OCI-LY1 (cell line): Measurements from ENCODE around the gene PURA.
A peak's percentile ranks its signal among the peaks of the same experiment; 100 is the strongest.

ENCODE experiments used
- H2AFZ ChIP-seq: fragments of 200-600 bp; sonication (generic), shearing (Covaris generic); 2 replicates; pipeline ENCODE4 v1.6.0; 2014; ENCODE audit warnings: antibody characterized with exemption, mild to moderate bottlenecking, low read length
- H3F3A ChIP-seq: fragments of 200-600 bp; sonication (generic), shearing (Covaris generic); 2 replicates; pipeline ENCODE4 v1.6.0; 2014; ENCODE audit warnings: mild to moderate bottlenecking, antibody characterized with exemption, low read length, moderate library complexity; ENCODE audit not compliant: insufficient read depth
- H3K27ac ChIP-seq: fragments of 200-600 bp; sonication (generic); 2 replicates; pipeline ENCODE4 v1.5.1; 2014; ENCODE audit warnings: low read length, mixed run types, mild to moderate bottlenecking, low read depth; ENCODE audit not compliant: poor library complexity, severe bottlenecking
- H3K27me3 ChIP-seq: fragments of 200-600 bp; sonication (generic); 2 replicates; pipeline ENCODE4 v1.6.0; 2014; ENCODE audit warnings: antibody characterized with exemption, mild to moderate bottlenecking, low read length, moderate library complexity; ENCODE audit not compliant: insufficient read depth
- H3K36me3 ChIP-seq: fragments of 200-600 bp; sonication (generic); 2 replicates; pipeline ENCODE4 v1.6.1; 2014; ENCODE audit warnings: mild to moderate bottlenecking, antibody characterized with exemption, low read length, moderate library complexity, mixed read lengths; ENCODE audit not compliant: insufficient read depth
- H3K4me1 ChIP-seq: fragments of 200-600 bp; sonication (generic); 2 replicates; pipeline ENCODE4 v1.5.1; 2014; ENCODE audit warnings: mild to moderate bottlenecking, low read length, moderate library complexity; ENCODE audit not compliant: insufficient read depth, severe bottlenecking
- H3K4me2 ChIP-seq: fragments of 200-600 bp; sonication (generic), shearing (Covaris generic); 2 replicates; pipeline ENCODE4 v1.6.1; 2014; ENCODE audit warnings: low read length
- H3K4me3 ChIP-seq: fragments of 200-600 bp; sonication (generic); 2 replicates; pipeline ENCODE4 v1.5.1; 2014; ENCODE audit warnings: low read length, low read depth, mild to moderate bottlenecking, mixed read lengths; ENCODE audit not compliant: poor library complexity, severe bottlenecking
- H3K79me2 ChIP-seq: fragments of 200-600 bp; shearing (Covaris generic); 2 replicates; pipeline ENCODE4 v1.6.1; 2016; ENCODE audit warnings: mixed run types, low read length, mixed read lengths; ENCODE audit not compliant: insufficient read depth
- H3K9ac ChIP-seq: fragments of 200-600 bp; sonication (generic), shearing (Covaris generic); 2 replicates; pipeline ENCODE4 v1.6.1; 2014; ENCODE audit warnings: mild to moderate bottlenecking, low read length, mixed read lengths
- H3K9me2 ChIP-seq: fragments of 200-600 bp; sonication (generic), shearing (Covaris generic); 2 replicates; pipeline ENCODE4 v1.6.1; 2014; ENCODE audit warnings: low read depth, mild to moderate bottlenecking, low read length, mixed read lengths
- H3K9me3 ChIP-seq: fragments of 200-600 bp; shearing (Covaris generic); 2 replicates; pipeline ENCODE4 v1.6.1; 2014; ENCODE audit warnings: low read length, mixed read lengths
- H4K20me1 ChIP-seq: fragments of 200-600 bp; sonication (generic), shearing (Covaris generic); 2 replicates; pipeline ENCODE4 v1.6.0; 2016; ENCODE audit warnings: mild to moderate bottlenecking, low read length; ENCODE audit not compliant: insufficient read depth
- EZH2 ChIP-seq: fragments of 200-600 bp; sonication (generic), shearing (Covaris generic); IDR thresholded peaks from 2 replicates; pipeline ENCODE4 v1.8.0; 2017; ENCODE audit warnings: borderline replicate concordance, mixed run types, mild to moderate bottlenecking, antibody characterized with exemption, low read length, moderate library complexity, mixed read lengths
- TF ChIP-seq, protein P1 (sequence below): fragments of 200-600 bp; sonication (generic), shearing (Covaris generic); IDR thresholded peaks from 2 replicates; pipeline ENCODE4 v1.5.1; 2017; ENCODE audit warnings: mild to moderate bottlenecking, antibody characterized with exemption, low read length, moderate library complexity, mixed read lengths

PURA gene

DNA sequence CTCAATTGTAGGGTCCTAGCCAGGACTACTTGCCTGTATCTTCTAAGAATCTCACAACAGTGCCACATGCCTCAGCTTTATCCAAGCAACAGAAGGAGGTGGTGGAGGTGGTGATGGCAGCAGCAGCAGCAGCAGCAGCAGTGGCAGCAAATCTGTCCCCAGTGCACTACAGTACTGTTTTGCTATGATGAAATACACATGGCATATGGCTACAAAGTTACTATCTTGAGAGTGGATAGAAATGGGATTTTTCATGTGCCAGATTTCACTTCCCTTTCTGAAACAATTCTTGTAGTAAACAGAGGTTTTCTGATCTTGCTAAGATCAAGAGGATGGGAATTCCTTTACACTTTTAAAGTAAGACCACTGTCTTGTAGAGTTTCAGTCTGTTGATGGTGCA lies 53.0 kb downstream of the PURA start:
- no peaks in the 10 kb centered on the region for H3K9me3 ChIP-seq
- H3K27me3 ChIP-seq: peaks cover 6% of the 10 kb centered on the region; the same call in 1 of the 2 replicates
- H3K9me2 ChIP-seq: no peaks in the 10 kb centered on the region
- H3K36me3 ChIP-seq: no peaks in the 10 kb centered on the region
- no peaks in the 10 kb centered on the region for H4K20me1 ChIP-seq
- no peak overlapping the region for H2AFZ ChIP-seq
- H3K4me2 ChIP-seq: no peak overlapping the region
- H3K9ac ChIP-seq: no peak overlapping the region
- H3F3A ChIP-seq: no peaks in the 10 kb centered on the region
- no peak overlapping the region for H3K27ac ChIP-seq
- H3K79me2 ChIP-seq: no peaks in the 10 kb centered on the region
- no peak overlapping the region for H3K4me3 ChIP-seq
- TF ChIP-seq, protein P1, sequence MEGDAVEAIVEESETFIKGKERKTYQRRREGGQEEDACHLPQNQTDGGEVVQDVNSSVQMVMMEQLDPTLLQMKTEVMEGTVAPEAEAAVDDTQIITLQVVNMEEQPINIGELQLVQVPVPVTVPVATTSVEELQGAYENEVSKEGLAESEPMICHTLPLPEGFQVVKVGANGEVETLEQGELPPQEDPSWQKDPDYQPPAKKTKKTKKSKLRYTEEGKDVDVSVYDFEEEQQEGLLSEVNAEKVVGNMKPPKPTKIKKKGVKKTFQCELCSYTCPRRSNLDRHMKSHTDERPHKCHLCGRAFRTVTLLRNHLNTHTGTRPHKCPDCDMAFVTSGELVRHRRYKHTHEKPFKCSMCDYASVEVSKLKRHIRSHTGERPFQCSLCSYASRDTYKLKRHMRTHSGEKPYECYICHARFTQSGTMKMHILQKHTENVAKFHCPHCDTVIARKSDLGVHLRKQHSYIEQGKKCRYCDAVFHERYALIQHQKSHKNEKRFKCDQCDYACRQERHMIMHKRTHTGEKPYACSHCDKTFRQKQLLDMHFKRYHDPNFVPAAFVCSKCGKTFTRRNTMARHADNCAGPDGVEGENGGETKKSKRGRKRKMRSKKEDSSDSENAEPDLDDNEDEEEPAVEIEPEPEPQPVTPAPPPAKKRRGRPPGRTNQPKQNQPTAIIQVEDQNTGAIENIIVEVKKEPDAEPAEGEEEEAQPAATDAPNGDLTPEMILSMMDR: no peak
- TF ChIP-seq EZH2: no peak
- H3K4me1 ChIP-seq: no peaks in the 10 kb centered on the region

- no peak overlapping the region for H3K4me3 ChIP-seq
- no peaks in the 10 kb centered on the region for H3K36me3 ChIP-seq
- H3K79me2 ChIP-seq: no peaks in the 10 kb centered on the region
- TF ChIP-seq, protein P1: no peak
- TF ChIP-seq EZH2: no peak
- H2AFZ ChIP-seq: no peak overlapping the region
- no peak overlapping the region for H3K9ac ChIP-seq
- H3F3A ChIP-seq: no peaks in the 10 kb centered on the region
- no peaks in the 10 kb centered on the region for H3K27me3 ChIP-seq
- H4K20me1 ChIP-seq: no peaks in the 10 kb centered on the region
- H3K9me2 ChIP-seq: no peaks in the 10 kb centered on the region
- H3K4me2 ChIP-seq: no peak overlapping the region
- H3K27ac ChIP-seq: no peak overlapping the region
- H3K4me1 ChIP-seq: no peaks in the 10 kb centered on the region
- H3K9me3 ChIP-seq: no peaks in the 10 kb centered on the region
Observed at GRCh38 chr5:140168371-140168770, 54.5 kb downstream of the PURA start.

DNA sequence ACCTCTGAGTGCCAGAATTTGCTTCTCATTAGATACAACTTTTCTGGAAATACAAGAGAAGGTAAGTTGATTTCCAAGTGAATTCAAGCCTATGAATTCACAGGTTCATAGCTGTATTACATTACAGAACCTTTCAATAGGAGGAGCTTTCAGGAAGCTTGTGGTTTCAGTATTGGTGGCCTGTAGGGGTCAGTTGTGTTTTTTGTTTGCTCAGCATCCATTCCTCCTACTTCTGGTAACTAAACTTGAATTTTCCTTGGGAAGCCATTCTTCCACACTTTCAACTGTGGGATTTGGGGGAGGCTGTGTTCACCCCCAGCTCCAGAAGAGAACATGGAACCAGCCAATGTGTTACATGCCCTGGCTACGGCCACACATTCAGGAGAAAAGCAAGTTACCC lies 55.5 kb downstream of the PURA start:
- H3K36me3 ChIP-seq: no peaks in the 10 kb centered on the region
- no peaks in the 10 kb centered on the region for H3K27me3 ChIP-seq
- H2AFZ ChIP-seq: no peak overlapping the region
- no peaks in the 10 kb centered on the region for H4K20me1 ChIP-seq
- no peak overlapping the region for H3K9ac ChIP-seq
- peaks cover 2% of the 10 kb centered on the region for H3K4me1 ChIP-seq
- H3K79me2 ChIP-seq: no peaks in the 10 kb centered on the region
- H3F3A ChIP-seq: no peaks in the 10 kb centered on the region
- H3K4me3 ChIP-seq: no peak overlapping the region
- no peak overlapping the region for H3K27ac ChIP-seq
- H3K4me2 ChIP-seq: no peak overlapping the region
- H3K9me3 ChIP-seq: no peaks in the 10 kb centered on the region
- H3K9me2 ChIP-seq: no peaks in the 10 kb centered on the region
- no peak for TF ChIP-seq EZH2
- TF ChIP-seq, protein P1: peak; percentile 26; the same call in 1 of the 2 replicates
